ENCODE measurements around the gene MYO16.

The MYO16 gene

GRCh38 chr13:109123971-109124370 lies 494.6 kb downstream of the MYO16 start:
- no peak for DNase-seq (ENCODE audit: low read depth in 2 of 2)

DNA sequence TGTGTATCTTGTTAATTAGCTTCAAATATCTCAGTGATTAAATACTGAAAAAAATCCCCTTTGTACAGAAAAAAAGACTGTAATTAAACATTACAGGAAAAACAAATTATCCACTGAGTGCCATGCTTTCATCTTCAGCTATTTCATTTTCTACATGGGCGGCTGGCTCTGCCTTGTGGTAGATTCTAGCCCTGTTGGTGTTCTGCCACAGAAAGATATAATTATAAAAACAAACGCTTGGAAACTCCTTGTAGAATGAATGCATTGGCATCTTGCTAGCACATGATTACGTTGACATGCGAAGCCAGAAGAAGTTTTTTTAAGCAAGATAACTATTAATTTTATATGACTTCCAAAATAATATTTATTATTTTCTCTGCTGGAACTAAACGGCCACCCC lies 496.8 kb downstream of the MYO16 start:
- DNase-seq (ENCODE audit: low read depth in 2 of 2), result no peak

GRCh38 chr13:109126891-109127641 lies 497.7 kb downstream of the MYO16 start:
- no peak for DNase-seq (ENCODE audit: low read depth in 2 of 2)

DNA sequence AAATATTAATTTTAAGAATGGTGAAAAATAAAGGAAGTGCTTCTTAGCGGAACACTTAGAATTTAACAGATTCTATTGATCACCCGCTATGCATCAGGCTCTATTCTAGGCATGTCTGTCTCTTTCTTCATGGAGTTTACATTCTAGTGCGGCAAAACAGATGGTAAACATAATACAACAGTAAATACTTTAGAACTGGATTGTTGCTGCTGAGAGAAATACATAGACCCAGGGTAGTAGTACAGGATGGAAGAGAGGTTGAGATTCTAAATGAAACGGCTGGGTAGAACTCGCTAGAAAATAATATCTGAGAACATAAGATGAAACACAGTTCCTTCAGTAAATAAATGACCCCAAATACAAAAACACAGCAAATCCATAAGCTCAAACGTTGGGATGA lies 498.7 kb downstream of the MYO16 start:
- no peak for DNase-seq (ENCODE audit: low read depth in 2 of 2)

DNA sequence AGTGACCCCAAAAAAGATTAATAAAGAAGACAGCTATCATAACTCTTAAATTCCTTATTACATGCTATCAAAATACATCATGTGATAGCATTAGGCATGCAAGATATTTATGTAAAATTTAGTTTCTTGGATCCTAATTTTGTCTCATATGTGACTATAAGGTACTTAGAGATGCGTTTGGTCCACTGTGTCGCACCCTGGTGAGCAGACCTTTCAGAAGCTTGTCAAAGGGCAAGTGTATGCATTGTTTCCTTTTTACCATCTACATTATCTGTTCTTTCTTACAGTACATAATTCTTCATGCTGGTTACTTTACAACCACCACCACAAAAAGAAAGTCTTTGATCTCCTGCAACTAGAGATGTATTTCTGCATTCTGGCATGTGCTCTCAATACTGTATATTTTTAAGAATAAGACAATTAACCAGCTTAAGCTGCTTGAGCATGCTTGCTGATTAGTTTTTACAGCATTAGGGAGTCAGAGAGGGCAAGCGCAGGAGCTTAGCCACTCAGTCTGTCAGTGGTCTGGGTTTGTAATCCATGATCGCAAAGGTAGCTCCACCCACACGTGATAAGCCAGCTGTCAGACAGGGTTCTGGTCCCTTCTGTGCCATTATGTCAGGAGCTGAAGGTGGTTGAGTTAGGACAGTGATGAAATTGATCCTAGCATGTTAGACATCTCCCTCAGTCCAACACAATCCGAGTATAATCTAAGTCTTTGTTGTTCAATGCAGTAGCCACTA lies 500.9 kb downstream of the MYO16 start:
- no peak for DNase-seq (ENCODE audit: low read depth in 2 of 2)

DNA sequence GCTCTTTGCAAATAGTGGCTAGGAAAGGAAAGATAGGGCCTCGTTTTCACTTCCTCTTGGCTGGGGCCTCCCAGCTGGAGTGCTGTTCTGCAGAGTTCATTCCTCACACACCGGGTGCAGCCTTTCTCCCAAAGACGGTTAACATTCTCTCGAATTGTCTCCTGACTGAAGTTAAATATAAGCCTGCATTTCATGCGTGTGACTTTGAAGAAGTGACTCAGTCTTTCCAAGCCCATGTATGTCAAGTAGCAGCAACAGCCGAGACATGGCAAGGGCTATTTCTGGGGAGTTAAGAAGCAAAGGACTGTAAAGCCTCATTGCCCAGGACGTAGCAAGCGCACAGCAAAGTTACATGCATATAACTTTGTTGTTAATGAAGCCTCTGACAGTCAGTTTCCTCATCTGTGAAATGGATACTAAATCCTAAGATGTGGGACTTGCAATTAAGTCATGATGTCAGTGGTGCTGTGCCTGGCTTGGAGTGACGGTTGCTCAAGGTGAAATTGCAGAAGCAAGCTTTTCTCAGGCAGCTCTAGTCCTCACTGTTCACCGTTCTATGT lies 502.4 kb downstream of the MYO16 start:
- no peak for DNase-seq (ENCODE audit: low read depth in 2 of 2)

DNA sequence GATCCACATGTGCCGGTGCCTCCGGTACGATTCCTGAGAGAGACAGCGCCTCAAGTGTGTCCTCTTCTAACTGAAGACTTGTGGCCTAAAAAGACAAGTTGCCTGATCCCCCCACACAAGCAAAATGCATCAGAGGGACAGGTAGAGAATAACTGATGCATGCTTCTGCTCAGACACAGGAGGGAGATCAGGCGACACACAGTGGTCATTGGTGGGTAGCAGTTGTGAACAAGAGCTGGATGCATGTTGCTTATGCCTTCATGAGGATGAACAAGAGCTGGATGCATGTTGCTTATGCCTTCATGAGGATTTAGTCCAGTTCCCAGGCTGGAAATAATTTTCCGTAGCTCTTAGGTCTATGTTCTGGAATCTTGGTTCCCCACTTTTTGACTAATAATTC lies 505.6 kb downstream of the MYO16 start:
- no peak for DNase-seq (ENCODE audit: low read depth in 2 of 2)

DNA sequence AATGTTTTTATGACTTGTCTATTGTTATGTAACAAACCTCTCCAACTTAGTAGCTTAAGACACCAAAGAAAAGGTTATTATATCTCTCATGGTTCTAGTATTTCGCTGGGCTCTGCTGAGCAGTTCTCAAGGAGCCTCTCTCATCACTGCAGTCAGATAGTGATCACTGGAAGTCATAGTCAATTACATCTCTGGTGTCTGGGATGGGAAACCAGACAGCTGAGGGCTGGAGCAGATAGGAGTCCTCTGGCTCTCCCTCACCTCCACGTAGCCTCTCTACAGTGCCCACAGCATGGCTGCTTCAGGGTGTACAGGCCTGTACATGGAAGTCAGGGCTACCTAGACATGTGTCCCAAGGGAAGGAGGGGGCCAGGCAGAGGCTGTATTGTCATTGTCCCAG lies 507.5 kb downstream of the MYO16 start:
- DNase-seq (ENCODE audit: low read depth in 2 of 2), result no peak

- DNase-seq (ENCODE audit: low read depth in 2 of 2), result no peak
Observed at GRCh38 chr13:109139346-109139745, 509.9 kb downstream of the MYO16 start.

- no peak for DNase-seq (ENCODE audit: low read depth in 2 of 2)
Observed at GRCh38 chr13:109140054-109140453, 510.6 kb downstream of the MYO16 start.

DNA sequence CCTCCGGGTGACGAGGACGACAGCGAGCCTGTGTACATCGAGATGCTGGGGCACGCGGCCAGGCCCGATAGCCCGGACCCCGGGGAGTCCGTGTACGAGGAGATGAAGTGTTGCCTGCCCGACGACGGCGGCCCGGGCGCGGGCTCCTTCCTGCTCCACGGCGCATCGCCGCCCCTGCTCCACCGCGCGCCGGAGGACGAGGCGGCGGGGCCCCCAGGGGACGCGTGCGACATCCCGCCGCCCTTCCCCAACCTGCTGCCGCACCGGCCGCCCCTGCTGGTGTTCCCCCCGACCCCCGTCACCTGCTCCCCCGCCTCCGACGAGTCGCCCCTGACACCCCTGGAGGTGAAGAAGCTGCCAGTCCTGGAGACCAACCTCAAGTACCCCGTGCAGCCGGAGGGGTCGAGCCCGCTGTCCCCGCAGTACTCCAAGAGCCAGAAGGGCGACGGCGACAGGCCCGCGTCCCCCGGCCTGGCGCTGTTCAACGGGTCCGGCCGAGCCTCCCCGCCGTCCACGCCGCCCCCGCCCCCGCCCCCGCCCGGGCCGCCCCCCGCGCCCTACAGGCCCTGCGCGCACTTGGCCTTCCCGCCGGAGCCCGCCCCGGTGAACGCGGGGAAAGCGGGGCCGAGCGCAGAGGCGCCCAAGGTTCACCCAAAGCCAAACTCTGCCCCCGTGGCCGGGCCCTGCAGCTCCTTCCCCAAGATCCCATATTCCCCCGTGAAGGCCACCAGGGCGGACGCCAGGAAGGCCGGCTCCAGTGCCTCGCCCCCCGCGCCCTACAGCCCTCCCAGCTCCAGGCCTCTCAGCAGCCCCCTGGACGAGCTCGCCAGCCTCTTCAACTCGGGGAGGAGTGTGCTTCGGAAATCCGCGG lies 511.3 kb downstream of the MYO16 start:
- no peak for DNase-seq (ENCODE audit: low read depth in 2 of 2)

- DNase-seq (ENCODE audit: low read depth in 2 of 2), result no peak
Observed at GRCh38 chr13:109141706-109142105, 512.3 kb downstream of the MYO16 start.

GRCh38 chr13:109144693-109145437 lies 515.5 kb downstream of the MYO16 start:
- DNase-seq (ENCODE audit: low read depth in 2 of 2), result no peak

DNA sequence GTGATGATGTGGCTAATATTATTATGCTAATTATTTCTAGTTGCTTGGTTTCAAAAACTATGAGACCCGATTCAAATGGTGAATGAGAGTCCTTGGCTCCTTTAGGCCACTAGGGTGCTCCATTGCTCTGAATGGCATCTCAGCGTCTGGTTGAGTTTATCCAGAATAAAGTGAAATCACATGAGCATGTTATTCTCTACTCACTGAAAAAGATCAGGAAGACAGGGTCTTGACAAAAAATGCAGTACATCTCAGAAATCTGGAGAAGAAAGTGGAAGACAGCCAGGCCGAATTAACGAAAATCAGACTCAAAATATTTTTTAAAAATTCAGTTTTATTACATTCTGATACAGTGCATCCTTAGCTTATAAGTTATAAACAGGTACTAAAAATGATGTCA lies 516.2 kb downstream of the MYO16 start:
- DNase-seq (ENCODE audit: low read depth in 2 of 2), result no peak

DNA sequence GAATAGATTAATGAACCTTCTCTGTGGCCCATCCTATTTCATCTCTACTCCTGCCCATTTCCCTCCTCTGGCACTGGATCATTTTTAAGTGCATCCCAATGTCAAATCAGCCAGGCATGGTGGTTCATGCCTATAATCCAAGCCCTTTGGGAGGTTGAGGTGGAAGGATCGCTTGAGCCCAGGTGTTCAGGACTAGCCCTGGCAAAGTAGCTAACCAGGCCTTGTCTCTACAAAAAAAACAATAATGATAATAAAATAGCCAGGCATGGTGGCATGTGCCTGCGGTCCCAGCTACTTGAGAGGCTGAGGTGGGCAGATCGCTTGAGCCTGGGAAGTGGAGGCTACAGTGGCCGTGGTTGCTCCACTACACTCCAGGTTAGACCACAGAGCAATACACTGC lies 517.0 kb downstream of the MYO16 start:
- no peak for DNase-seq (ENCODE audit: low read depth in 2 of 2)

DNA sequence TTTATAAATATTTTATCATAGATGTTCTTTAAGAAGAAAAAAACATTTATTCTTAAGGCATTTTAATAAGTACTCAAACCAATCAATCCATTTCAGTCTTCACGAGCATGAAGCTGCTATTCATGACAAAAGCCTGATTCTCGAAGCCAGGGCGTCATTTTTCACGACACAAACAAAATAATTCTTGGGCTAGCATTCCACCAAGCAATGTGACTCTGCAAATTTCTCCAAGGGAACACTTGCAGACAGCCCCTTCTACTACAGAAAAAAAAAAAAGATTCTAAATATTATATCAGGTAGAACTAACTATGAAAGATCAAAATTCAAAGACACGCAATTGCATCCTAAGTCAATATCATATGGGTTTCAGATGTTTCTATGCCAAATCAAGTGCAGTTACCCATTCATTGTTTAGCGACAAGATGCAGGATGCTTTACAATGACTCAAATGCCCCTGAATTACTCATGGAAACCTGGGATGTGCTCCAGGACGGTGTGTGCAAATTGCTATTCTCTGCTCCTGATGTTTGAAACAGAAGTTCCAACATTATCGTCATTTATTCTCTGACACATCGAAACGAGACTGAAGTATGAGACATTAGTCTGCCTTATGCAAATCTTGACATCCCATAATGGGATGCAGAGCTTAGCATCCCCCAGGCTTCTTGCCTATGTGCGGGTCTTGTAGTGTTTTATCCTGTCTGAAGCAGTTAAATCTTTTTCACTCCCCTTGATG lies 517.7 kb downstream of the MYO16 start:
- no peak for DNase-seq (ENCODE audit: low read depth in 2 of 2)

GRCh38 chr13:109148243-109148642 lies 518.8 kb downstream of the MYO16 start:
- no peak for DNase-seq (ENCODE audit: low read depth in 2 of 2)

DNA sequence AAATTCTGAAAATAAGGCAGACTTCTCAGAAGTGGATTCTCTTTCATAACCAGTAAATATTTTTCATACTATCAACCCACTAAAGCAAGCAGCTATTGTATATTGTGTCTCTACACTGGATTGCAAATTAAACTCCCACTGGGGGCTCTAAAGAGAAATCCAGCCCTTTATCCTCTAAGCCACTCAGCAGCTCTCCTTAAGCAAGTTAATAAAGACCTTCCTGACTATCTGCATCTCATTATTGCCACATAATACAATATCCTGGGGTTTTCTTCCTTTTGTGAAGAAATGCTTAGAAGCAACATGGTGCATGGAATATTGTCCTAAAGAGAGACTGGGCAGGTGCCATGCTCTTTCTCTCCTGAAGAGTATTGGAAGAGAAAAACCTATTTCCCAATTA lies 521.3 kb downstream of the MYO16 start:
- DNase-seq (ENCODE audit: low read depth in 2 of 2), result no peak

- no peak for DNase-seq (ENCODE audit: low read depth in 2 of 2)
Observed at GRCh38 chr13:109151255-109151654, 521.8 kb downstream of the MYO16 start.

DNA sequence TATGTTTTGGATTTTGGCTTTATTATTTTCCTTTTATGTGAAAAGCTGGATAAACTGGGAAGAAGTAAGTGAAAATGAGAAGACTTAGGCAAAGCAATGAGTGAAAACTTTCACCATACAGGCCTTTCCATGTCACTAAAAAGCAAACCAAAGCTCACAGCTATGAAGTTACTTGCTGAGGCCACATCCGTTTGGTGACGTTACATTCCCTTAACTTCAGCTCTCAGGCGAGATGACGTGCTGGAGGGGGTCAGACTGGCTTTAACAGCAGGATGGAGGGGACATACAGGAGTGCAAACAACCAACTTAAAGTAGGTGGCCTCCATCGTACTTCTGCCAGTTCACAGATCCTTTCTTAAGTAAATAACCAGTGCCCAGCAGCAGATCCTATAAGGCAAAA lies 522.3 kb downstream of the MYO16 start:
- no peak for DNase-seq (ENCODE audit: low read depth in 2 of 2)
